Stimulated activated naive B cell treated with anti-CD40 and anti-IgM and Interleukin-4, amounts not matched to agents 10 μg/mL and 1 μg/mL and 100 μg/mL, for 72 hours (primary cell): ENCODE data around the gene SORL1-AS1.
A peak's percentile ranks its signal among the peaks of the same experiment; 100 is the strongest.

Source experiments
- ATAC-seq, 2 donors: fragments of 150-1000 bp; cut with Tn5 transposase; replicated peaks; 2 replicates each; pipeline ENCODE4 v1.10.0; 2021; ENCODE audit warnings: moderate library complexity in 1 of 2
- DNase-seq: peaks from one replicate; pipeline ENCODE4 v3.0.0; 2021
- H3K27ac Mint-ChIP-seq: one replicate; pipeline ENCODE4 v1.8.0; 2022; ENCODE audit warnings: mild to moderate bottlenecking, mixed read lengths
- H3K27me3 Mint-ChIP-seq, 2 donors: one replicate each; pipeline ENCODE4 v1.8.0; 2022; ENCODE audit warnings: mixed read lengths in 2 of 2
- H3K36me3 Mint-ChIP-seq, 2 donors: one replicate each; pipeline ENCODE4 v1.8.0; 2022; ENCODE audit warnings: mixed read lengths in 2 of 2, mild to moderate bottlenecking in 1 of 2
- H3K4me1 Mint-ChIP-seq, 2 donors: one replicate each; pipeline ENCODE4 v1.8.0; 2022; ENCODE audit warnings: mixed read lengths in 2 of 2, mild to moderate bottlenecking in 1 of 2
- H3K4me3 Mint-ChIP-seq, 2 donors: one replicate each; pipeline ENCODE4 v1.8.0; 2022; ENCODE audit warnings: mild to moderate bottlenecking in 2 of 2, mixed read lengths in 2 of 2, moderate library complexity in 1 of 2
- H3K9me3 Mint-ChIP-seq, 2 donors: one replicate each; pipeline ENCODE4 v1.8.0; 2022; ENCODE audit warnings: mixed read lengths in 2 of 2, mild to moderate bottlenecking in 1 of 2

SORL1-AS1 gene

GRCh38 chr11:121451986-121452608 lies 670 bp downstream of the SORL1-AS1 start, which contains the start of gene SORL1:
Gene SORL1, plus strand, starts transcription at chr11:121452314. Its CDS starts 18 bp downstream, at chr11:121452332.
- Mint-ChIP-seq H3K4me1 (peaks cover 67 to 92% of the 10 kb centered on the region in 2 donors), H3K36me3 (peaks cover 6 to 8% of the 10 kb centered on the region in 2 donors), H3K27ac (peak within 1 kb of the TSS; percentile 96), H3K27me3 (no peaks in the 10 kb centered on the region), H3K9me3 (peaks cover 0 to 1% of the 10 kb centered on the region in 2 donors), H3K4me3 (peak within 1 kb of the TSS; percentile 88 to 92)
- DNase-seq (peak; percentile 62), ATAC-seq (peak; percentile 62 to 67)

- peak overlapping the region; percentile 88 to 92 for H3K4me3 Mint-ChIP-seq
- peaks cover 70 to 93% of the 10 kb centered on the region in 2 donors for H3K4me1 Mint-ChIP-seq
- H3K27ac Mint-ChIP-seq, result peak overlapping the region; percentile 42
- DNase-seq (no peak), ATAC-seq (peak in 1 of 2 donors; percentile 9)
- H3K36me3 Mint-ChIP-seq, result peaks cover 2 to 8% of the 10 kb centered on the region in 2 donors
- no peaks in the 10 kb centered on the region for H3K27me3 Mint-ChIP-seq
- peaks cover 0 to 1% of the 10 kb centered on the region in 2 donors for H3K9me3 Mint-ChIP-seq
Measured at GRCh38 chr11:121451178-121451985, 1.4 kb downstream of the SORL1-AS1 start.

GRCh38 chr11:121450401-121450800 lies 2.4 kb downstream of the SORL1-AS1 start:
- Mint-ChIP-seq H3K9me3 (peaks cover 0 to 1% of the 10 kb centered on the region in 2 donors), H3K36me3 (peaks cover 2 to 8% of the 10 kb centered on the region in 2 donors), H3K27ac (peak overlapping the region; percentile 53), H3K4me3 (peak overlapping the region; percentile 88 to 92), H3K27me3 (no peaks in the 10 kb centered on the region), H3K4me1 (peaks cover 76 to 94% of the 10 kb centered on the region in 2 donors)
- DNase-seq (no peak), ATAC-seq (no peak)

- Mint-ChIP-seq H3K27me3 (no peaks in the 10 kb centered on the region), H3K9me3 (peaks cover 0 to 1% of the 10 kb centered on the region in 2 donors), H3K4me1 (peaks cover 71 to 94% of the 10 kb centered on the region in 2 donors), H3K36me3 (peaks cover 2 to 4% of the 10 kb centered on the region in 2 donors), H3K27ac (no peak overlapping the region), H3K4me3 (no peak overlapping the region)
- DNase-seq, result no peak
- no peak for ATAC-seq
Measured at GRCh38 chr11:121449626-121450025, 3.1 kb downstream of the SORL1-AS1 start.

- Mint-ChIP-seq H3K4me3 (peak overlapping the region; percentile 8 to 47), H3K27me3 (no peaks in the 10 kb centered on the region), H3K27ac (peak overlapping the region; percentile 34), H3K4me1 (peaks cover 69 to 94% of the 10 kb centered on the region in 2 donors), H3K9me3 (peaks cover 0 to 1% of the 10 kb centered on the region in 2 donors), H3K36me3 (peaks cover 2 to 4% of the 10 kb centered on the region in 2 donors)
- ATAC-seq (no peak), DNase-seq (no peak)
Measured at GRCh38 chr11:121449123-121449522, 3.6 kb downstream of the SORL1-AS1 start.

- DNase-seq (peak; percentile 45), ATAC-seq (peak; percentile 35 to 36)
- H3K27me3 Mint-ChIP-seq, result no peaks in the 10 kb centered on the region
- H3K4me3 Mint-ChIP-seq, result peak overlapping the region; percentile 8 to 11
- peak overlapping the region; percentile 34 for H3K27ac Mint-ChIP-seq
- peaks cover 0 to 1% of the 10 kb centered on the region in 2 donors for H3K9me3 Mint-ChIP-seq
- peaks cover 2 to 7% of the 10 kb centered on the region in 2 donors for H3K36me3 Mint-ChIP-seq
- H3K4me1 Mint-ChIP-seq, result peaks cover 65 to 93% of the 10 kb centered on the region in 2 donors
Measured at GRCh38 chr11:121448431-121448941, 4.3 kb downstream of the SORL1-AS1 start.

- Mint-ChIP-seq H3K27me3 (no peaks in the 10 kb centered on the region), H3K27ac (peak overlapping the region; percentile 34), H3K36me3 (peaks cover 2 to 7% of the 10 kb centered on the region in 2 donors), H3K9me3 (peaks cover 0 to 1% of the 10 kb centered on the region in 2 donors), H3K4me3 (peak overlapping the region; percentile 0 to 11), H3K4me1 (peaks cover 61 to 88% of the 10 kb centered on the region in 2 donors)
- ATAC-seq, result no peak
- DNase-seq, result no peak
Measured at GRCh38 chr11:121448011-121448410, 4.8 kb downstream of the SORL1-AS1 start.

GRCh38 chr11:121446752-121447156 lies 6.0 kb downstream of the SORL1-AS1 start:
- Mint-ChIP-seq H3K4me3 (peak overlapping the region in 1 of 2 donors; percentile 37), H3K36me3 (peaks cover 2 to 7% of the 10 kb centered on the region in 2 donors), H3K9me3 (peaks cover 0 to 1% of the 10 kb centered on the region in 2 donors), H3K27ac (peak overlapping the region; percentile 93), H3K4me1 (peaks cover 56 to 81% of the 10 kb centered on the region in 2 donors), H3K27me3 (no peaks in the 10 kb centered on the region)
- DNase-seq (no peak), ATAC-seq (peak; percentile 35 to 38)

- no peaks in the 10 kb centered on the region for H3K27me3 Mint-ChIP-seq
- DNase-seq (no peak), ATAC-seq (peak in 1 of 2 donors; percentile 19)
- H3K27ac Mint-ChIP-seq, result peak overlapping the region; percentile 93
- H3K4me3 Mint-ChIP-seq, result peak overlapping the region; percentile 36 to 43
- H3K36me3 Mint-ChIP-seq, result peaks cover 2 to 7% of the 10 kb centered on the region in 2 donors
- H3K9me3 Mint-ChIP-seq, result peaks cover 0 to 1% of the 10 kb centered on the region in 2 donors
- H3K4me1 Mint-ChIP-seq, result peaks cover 48 to 66% of the 10 kb centered on the region in 2 donors
Measured at GRCh38 chr11:121445071-121445768, 7.5 kb downstream of the SORL1-AS1 start.

GRCh38 chr11:121444526-121444925 lies 8.2 kb downstream of the SORL1-AS1 start:
- Mint-ChIP-seq H3K36me3 (peaks cover 2 to 7% of the 10 kb centered on the region in 2 donors), H3K4me1 (peaks cover 43 to 59% of the 10 kb centered on the region in 2 donors), H3K4me3 (no peak overlapping the region), H3K27me3 (no peaks in the 10 kb centered on the region), H3K27ac (peak overlapping the region; percentile 49), H3K9me3 (peaks cover 0 to 1% of the 10 kb centered on the region in 2 donors)
- no peak for DNase-seq
- no peak for ATAC-seq

GRCh38 chr11:121443688-121444275 lies 9.0 kb downstream of the SORL1-AS1 start:
- ATAC-seq, result no peak
- Mint-ChIP-seq H3K4me1 (peaks cover 38 to 52% of the 10 kb centered on the region in 2 donors), H3K27me3 (no peaks in the 10 kb centered on the region), H3K36me3 (peaks cover 0 to 3% of the 10 kb centered on the region in 2 donors), H3K9me3 (no peaks in the 10 kb centered on the region), H3K4me3 (no peak overlapping the region), H3K27ac (no peak overlapping the region)
- no peak for DNase-seq

GRCh38 chr11:121441521-121441920 lies 11.2 kb downstream of the SORL1-AS1 start:
- Mint-ChIP-seq H3K27me3 (no peaks in the 10 kb centered on the region), H3K9me3 (no peaks in the 10 kb centered on the region), H3K36me3 (peaks cover 0 to 3% of the 10 kb centered on the region in 2 donors)

GRCh38 chr11:121439759-121440158 lies 13.0 kb downstream of the SORL1-AS1 start:
- Mint-ChIP-seq H3K36me3 (peaks cover 0 to 3% of the 10 kb centered on the region in 2 donors), H3K27ac (no peak overlapping the region), H3K27me3 (no peaks in the 10 kb centered on the region), H3K4me3 (no peak overlapping the region), H3K4me1 (peaks cover 25 to 33% of the 10 kb centered on the region in 2 donors), H3K9me3 (no peaks in the 10 kb centered on the region)
- DNase-seq (no peak), ATAC-seq (no peak)

More at GRCh38 chr11:121441521-121441920, 11.2 kb downstream of the SORL1-AS1 start:
- no peak overlapping the region for H3K27ac Mint-ChIP-seq
- ATAC-seq (no peak), DNase-seq (no peak)
- H3K4me1 Mint-ChIP-seq, result peaks cover 24 to 33% of the 10 kb centered on the region in 2 donors
- no peak overlapping the region for H3K4me3 Mint-ChIP-seq
